Thyroid gland (tissue), 4 donors: ENCODE results near the gene IFT122. TPM values are rescaled to one million over a fixed set of nuclear protein-coding genes. Genes with fewer than 3 reads are reported as not detected.

Experiments used
- DNase-seq, 2 donors: peaks; one replicate each; pipeline ENCODE4 v3.0.0-alpha.2; 2019
- H3K27ac ChIP-seq, 3 donors: fragments of 200-600 bp; sonication (generic); 1 replicate in 2 of 3; 2 replicates in 1 of 3; pipeline ENCODE4 v1.5.1; 2016 to 2019; ENCODE audit warnings: mild to moderate bottlenecking in 1 of 3, moderate library complexity in 1 of 3
- H3K27me3 ChIP-seq: fragments of 200-600 bp; sonication (generic); one replicate; pipeline ENCODE4 v1.5.1; 2019
- H3K36me3 ChIP-seq, 2 donors: fragments of 200-600 bp; sonication (generic); one replicate each; pipeline ENCODE4 v1.5.1; 2016 to 2019
- H3K4me1 ChIP-seq, 2 donors: fragments of 200-600 bp; sonication (generic); one replicate each; pipeline ENCODE4 v1.5.1; 2017 to 2019
- H3K4me3 ChIP-seq, 3 donors: fragments of 200-600 bp; sonication (generic); replicated peaks in 1 of 3; 1 replicate in 2 of 3; 2 replicates in 1 of 3; pipeline ENCODE4 v1.5.1; 2016; ENCODE audit warnings: mild to moderate bottlenecking in 1 of 3
- H3K9me3 ChIP-seq: fragments of 200-600 bp; sonication (generic); one replicate; pipeline ENCODE4 v1.5.1; 2017
- POLR2A ChIP-seq, 2 donors: fragments of 450-650 bp; IDR thresholded peaks; one replicate each; pipeline ENCODE4 v1.6.1; 2017; ENCODE audit warnings: antibody characterized with exemption in 2 of 2, mild to moderate bottlenecking in 2 of 2, moderate library complexity in 1 of 2
- WGBS, 2 donors: methylation state at CpG; one replicate each; pipeline ENCODE4 v1.1.5; 2017; 5-methylcytosine and 5-hydroxymethylcytosine counted together
- intact Hi-C: fragments of 100-400 bp; cut with DNase I; formaldehyde crosslinking; loops from one replicate; pipeline ENCODE4 v1.15.1; 2023
- total RNA-seq, 4 donors: library from RNA; depleted of rRNA; stranded (reverse); fragments of >200 nt; gene quantifications; one replicate each; pipeline ENCODE4 v1.2.3, GENCODE V29; 2016
- TF ChIP-seq, protein P1 (sequence below), 6 experiments: fragments of 200-600 bp in 3 of 6; fragments of 450-650 bp in 3 of 6; sonication (generic) in 3 of 6; IDR thresholded peaks; one replicate each; pipeline ENCODE4 v1.5.1; 2016 to 2019; ENCODE audit warnings: antibody characterized with exemption in 6 of 6, mild to moderate bottlenecking in 2 of 6, inconsistent platforms in 1 of 6, moderate library complexity in 1 of 6

Gene IFT122
- total RNA-seq, 4 donors from 2014 or later, result 40.7 to 67.9 (median 46.7) TPM

- intact Hi-C loops, result loop anchor here (10.0 kb wide), 1 partner anchor 430 kb away; no protein-coding TSS in a partner anchor
- H3K27ac ChIP-seq, result no peak overlapping the region
- no peak overlapping the region for H3K4me3 ChIP-seq
- peaks cover 4 to 29% of the 10 kb centered on the region in 2 donors for H3K36me3 ChIP-seq
- 88 to 91% methylated on average over 5 of the region's 5 CpGs for WGBS, 2 donors
- H3K27me3 ChIP-seq, result no peaks in the 10 kb centered on the region
- H3K9me3 ChIP-seq, result no peaks in the 10 kb centered on the region
- H3K4me1 ChIP-seq, result peaks cover 0 to 16% of the 10 kb centered on the region in 2 donors
- TF ChIP-seq, protein P1, sequence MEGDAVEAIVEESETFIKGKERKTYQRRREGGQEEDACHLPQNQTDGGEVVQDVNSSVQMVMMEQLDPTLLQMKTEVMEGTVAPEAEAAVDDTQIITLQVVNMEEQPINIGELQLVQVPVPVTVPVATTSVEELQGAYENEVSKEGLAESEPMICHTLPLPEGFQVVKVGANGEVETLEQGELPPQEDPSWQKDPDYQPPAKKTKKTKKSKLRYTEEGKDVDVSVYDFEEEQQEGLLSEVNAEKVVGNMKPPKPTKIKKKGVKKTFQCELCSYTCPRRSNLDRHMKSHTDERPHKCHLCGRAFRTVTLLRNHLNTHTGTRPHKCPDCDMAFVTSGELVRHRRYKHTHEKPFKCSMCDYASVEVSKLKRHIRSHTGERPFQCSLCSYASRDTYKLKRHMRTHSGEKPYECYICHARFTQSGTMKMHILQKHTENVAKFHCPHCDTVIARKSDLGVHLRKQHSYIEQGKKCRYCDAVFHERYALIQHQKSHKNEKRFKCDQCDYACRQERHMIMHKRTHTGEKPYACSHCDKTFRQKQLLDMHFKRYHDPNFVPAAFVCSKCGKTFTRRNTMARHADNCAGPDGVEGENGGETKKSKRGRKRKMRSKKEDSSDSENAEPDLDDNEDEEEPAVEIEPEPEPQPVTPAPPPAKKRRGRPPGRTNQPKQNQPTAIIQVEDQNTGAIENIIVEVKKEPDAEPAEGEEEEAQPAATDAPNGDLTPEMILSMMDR (IDR thresholded peaks at IDR 0.05), result no peak
- TF ChIP-seq POLR2A (IDR thresholded peaks at IDR 0.05), result no peak
- DNase-seq, result no peak
These were observed 64.6 kb downstream of the IFT122 start for GRCh38 chr3:129504471-129505100.

- no peaks in the 10 kb centered on the region for H3K27me3 ChIP-seq
- no peak overlapping the region for H3K27ac ChIP-seq
- 58 to 59% methylated on average over 6 of the region's 6 CpGs for WGBS, 2 donors
- H3K36me3 ChIP-seq, result peaks cover 4 to 26% of the 10 kb centered on the region in 2 donors
- intact Hi-C loops, result loop anchor here (10.0 kb wide), 1 partner anchor 429 kb away; no protein-coding TSS in a partner anchor
- DNase-seq, result peak in 1 of 2 donors; percentile 37
- H3K9me3 ChIP-seq, result no peaks in the 10 kb centered on the region
- TF ChIP-seq POLR2A (IDR thresholded peaks at IDR 0.05), result no peak
- TF ChIP-seq, protein P1 (IDR thresholded peaks at IDR 0.05), result no peak
- H3K4me1 ChIP-seq, result peaks cover 0 to 16% of the 10 kb centered on the region in 2 donors
- H3K4me3 ChIP-seq, result no peak overlapping the region
These were observed 65.3 kb downstream of the IFT122 start for GRCh38 chr3:129505341-129505740.

DNA sequence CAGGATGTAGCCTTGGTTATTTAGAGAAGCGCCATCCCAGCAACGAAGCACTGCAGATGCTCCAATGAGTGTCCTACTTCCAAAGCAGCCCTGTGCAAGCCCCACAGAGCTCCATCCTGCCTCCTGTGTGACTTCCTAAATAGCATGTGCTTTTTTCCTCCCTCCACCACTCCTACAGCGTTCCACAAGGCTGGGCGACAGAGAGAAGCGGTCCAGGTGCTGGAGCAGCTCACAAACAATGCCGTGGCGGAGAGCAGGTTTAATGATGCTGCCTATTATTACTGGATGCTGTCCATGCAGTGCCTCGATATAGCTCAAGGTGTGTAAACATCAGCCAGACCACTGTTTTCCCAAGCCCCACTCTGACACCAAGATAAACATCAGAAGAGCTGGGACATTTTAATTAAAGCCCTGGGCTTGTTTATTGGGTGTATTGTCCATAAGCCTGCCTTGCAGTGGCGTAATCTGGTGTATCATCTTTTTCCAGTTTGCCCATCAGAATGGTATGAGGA is 66.3 kb downstream of the IFT122 start:
- Histone ChIP-seq H3K27me3 (no peaks in the 10 kb centered on the region), H3K36me3 (peaks cover 4 to 23% of the 10 kb centered on the region in 2 donors), H3K27ac (no peak overlapping the region), H3K9me3 (no peaks in the 10 kb centered on the region), H3K4me3 (no peak overlapping the region), H3K4me1 (peaks cover 0 to 16% of the 10 kb centered on the region in 2 donors)
- TF ChIP-seq, protein P1 (IDR thresholded peaks at IDR 0.05), result no peak
- no peak for TF ChIP-seq POLR2A (IDR thresholded peaks at IDR 0.05)
- WGBS, 2 donors, result 74 to 76% methylated on average over 9 of the region's 9 CpGs
- intact Hi-C loops, result loop anchor here (10.0 kb wide), 1 partner anchor 429 kb away; no protein-coding TSS in a partner anchor
- DNase-seq, result peak; percentile 12 to 13

DNA sequence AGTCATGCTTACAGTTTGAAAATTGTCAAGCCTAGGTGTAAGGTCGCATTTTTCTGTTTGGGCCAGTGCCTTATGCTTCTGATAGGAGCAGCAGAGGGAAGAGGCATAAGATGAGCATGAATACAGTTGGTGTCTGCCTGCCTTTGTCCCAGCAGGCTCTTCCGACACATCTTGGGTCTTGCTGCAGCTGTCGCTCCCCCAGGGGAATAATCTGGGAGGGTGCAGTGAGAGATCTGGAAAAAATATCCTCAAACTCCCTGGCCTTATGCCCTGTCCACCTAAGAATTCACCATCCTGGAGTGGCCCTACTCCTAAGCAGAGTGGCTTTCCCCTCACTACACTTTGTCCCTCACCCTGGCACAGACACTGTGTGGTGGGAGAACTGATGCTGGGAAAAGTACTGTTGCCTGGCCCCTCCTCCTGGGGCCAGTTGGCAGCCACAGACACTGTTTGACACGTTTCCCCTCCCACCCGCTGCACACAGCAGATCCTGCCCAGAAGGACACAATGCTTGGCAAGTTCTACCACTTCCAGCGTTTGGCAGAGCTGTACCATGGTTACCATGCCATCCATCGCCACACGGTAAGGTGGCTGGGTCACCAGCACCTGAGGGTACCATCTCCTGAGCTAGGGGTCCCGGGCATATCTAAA is 67.3 kb downstream of the IFT122 start:
- DNase-seq, result peak; percentile 13 to 19
- intact Hi-C loops, result loop anchor here (10.0 kb wide), 1 partner anchor 427 kb away; no protein-coding TSS in a partner anchor

More for the DNA sequence above, 67.3 kb downstream of the IFT122 start:
- Histone ChIP-seq H3K27ac (no peak overlapping the region), H3K9me3 (no peaks in the 10 kb centered on the region), H3K4me1 (peaks cover 0 to 16% of the 10 kb centered on the region in 2 donors), H3K27me3 (no peaks in the 10 kb centered on the region), H3K36me3 (peaks cover 5 to 23% of the 10 kb centered on the region in 2 donors), H3K4me3 (no peak overlapping the region)
- 66 to 81% methylated on average over 9 of the region's 9 CpGs for WGBS, 2 donors
- TF ChIP-seq POLR2A (IDR thresholded peaks at IDR 0.05), result no peak
- TF ChIP-seq, protein P1 (IDR thresholded peaks at IDR 0.05), result no peak
